Testis (tissue), 2 donors: ENCODE measurements around the gene CFB.

Source experiments
- CTCF ChIP-seq, 3 experiments: fragments of 450-650 bp in 2 of 3; fragments of 200-600 bp in 1 of 3; sonication (generic) in 1 of 3; IDR thresholded peaks; one replicate each; pipeline ENCODE4 v1.5.1; 2016 to 2019; ENCODE audit warnings: antibody characterized with exemption in 3 of 3, mild to moderate bottlenecking in 2 of 3, moderate library complexity in 1 of 3
- POLR2A ChIP-seq: fragments of 450-650 bp; IDR thresholded peaks from one replicate; pipeline ENCODE4 v1.6.1; 2017; ENCODE audit warnings: antibody characterized with exemption, mild to moderate bottlenecking, moderate library complexity

- TF ChIP-seq CTCF (IDR thresholded peaks at IDR 0.05) (no peak), POLR2A (no peak)
Observed at GRCh38 chr6:31927242-31927862, 18.5 kb upstream of the CFB start, which contains the start of gene C2.
